K562 (cell line): ENCODE data around the gene C4A. TPM values are rescaled to one million over a fixed set of nuclear protein-coding genes. Genes with fewer than 3 reads are reported as not detected.

Source experiments
- ARID1B ChIP-seq: fragments of 450-650 bp; IDR thresholded peaks from 2 replicates; pipeline ENCODE4 v1.6.1; 2016; ENCODE audit warnings: antibody characterized with exemption, mild to moderate bottlenecking, inconsistent platforms
- CBX3 ChIP-seq, 2 experiments: IDR thresholded peaks; 1 replicate in 1 of 2; 2 replicates in 1 of 2; pipeline ENCODE4 v1.6.1; 2012; ENCODE audit warnings: inconsistent platforms in 2 of 2, low read length in 2 of 2, borderline replicate concordance in 1 of 2, control low read depth in 1 of 2
- FOXP1 ChIP-seq: sonication (generic); formaldehyde crosslinking; IDR thresholded peaks from 2 replicates; pipeline ENCODE4 v1.8.0; 2022; ENCODE audit warnings: mild to moderate bottlenecking, missing genetic modification reagents
- NBN ChIP-seq: fragments of 450-650 bp; IDR thresholded peaks from 2 replicates; pipeline ENCODE4 v1.6.1; 2016; ENCODE audit warnings: low read depth, mild to moderate bottlenecking
- PHB2 ChIP-seq: fragments of 450-650 bp; IDR thresholded peaks from 2 replicates; pipeline ENCODE4 v1.6.1; 2017; ENCODE audit warnings: low read depth
- POLR3A ChIP-seq: IDR thresholded peaks from 2 replicates; pipeline ENCODE4 v1.6.1; 2011; ENCODE audit warnings: borderline replicate concordance, mild to moderate bottlenecking, moderate library complexity; ENCODE audit not compliant: insufficient read length, insufficient read depth; ENCODE audit errors: extremely low read depth
- PTTG1 ChIP-seq: fragments of 450-650 bp; IDR thresholded peaks from 2 replicates; pipeline ENCODE4 v1.6.1; 2016; ENCODE audit warnings: low read depth, mild to moderate bottlenecking, missing genetic modification characterization, missing compliant biosample characterization
- RAD21 ChIP-seq, 2 experiments: fragments of 250-450 bp in 1 of 2; fragments of 450-650 bp in 1 of 2; sonication (Bioruptor Pico) in 1 of 2; formaldehyde crosslinking in 1 of 2; IDR thresholded peaks in 1 of 2; conservative IDR thresholded peaks in 1 of 2; 2 replicates each; pipeline versions ENCODE4 v1.4.0 to v1.8.0; 2020 to 2022; ENCODE audit warnings: mild to moderate bottlenecking in 2 of 2, moderate library complexity in 1 of 2
- SIX5 ChIP-seq, 2 experiments: IDR thresholded peaks; 2 replicates each; pipeline ENCODE4 v1.6.1; 2011; ENCODE audit warnings: low read length in 2 of 2, borderline replicate concordance in 1 of 2, low read depth in 1 of 2, mild to moderate bottlenecking in 1 of 2, moderate library complexity in 1 of 2; ENCODE audit not compliant: insufficient read depth in 1 of 2
- TARDBP ChIP-seq: fragments of 450-650 bp; IDR thresholded peaks from 2 replicates; pipeline ENCODE4 v1.6.1; 2016
- polyA plus RNA-seq, 8 experiments: library from polyadenylated mRNA; depleted of rRNA in 4 of 8; stranded (reverse) in 5 of 8; unstranded in 3 of 8; fragments of >200 nt; fragmentation: Nextera tagmentation in 2 of 8; fragmentation: Illumina TruSeq in 1 of 8; extraction: Ambion mirVana in 2 of 8; extraction: Trizol in 1 of 8; gene quantifications; 2 replicates each; pipeline versions ENCODE4 v1.2.1 to v1.2.3, GENCODE V29; 2011 to 2014; ENCODE audit warnings: inconsistent platforms in 1 of 8, missing spikeins in 1 of 8
- total RNA-seq, 7 experiments: library from RNA; depleted of rRNA in 6 of 7; stranded (reverse); fragments of >200 nt in 6 of 7; fragmentation: Illumina TruSeq in 2 of 7; extraction: Trizol in 2 of 7; gene quantifications; 2 replicates each; pipeline versions ENCODE4 v1.2.1 to v1.2.3, GENCODE V29; 2011 to 2021; ENCODE audit warnings: low replicate concordance in 1 of 7
- TF ChIP-seq, protein P1 (sequence below): IDR thresholded peaks from 2 replicates; pipeline ENCODE4 v1.6.1; 2011; ENCODE audit not compliant: insufficient read length; ENCODE audit errors: extremely low read depth
- TF ChIP-seq, protein P2 (sequence below): fragments of 250-450 bp; sonication (Bioruptor Pico); IDR thresholded peaks from 2 replicates; pipeline ENCODE4 v1.5.0; 2021; ENCODE audit warnings: mild to moderate bottlenecking, moderate library complexity
- TF ChIP-seq, protein P3 (sequence below): fragments of 250-450 bp; sonication (Bioruptor Pico); IDR thresholded peaks from 2 replicates; pipeline ENCODE4 v1.4.0; 2020
- TF ChIP-seq, protein P4 (sequence below): sonication (generic); formaldehyde crosslinking; IDR thresholded peaks from 2 replicates; pipeline ENCODE4 v1.9.0; 2022; ENCODE audit warnings: mild to moderate bottlenecking, missing genetic modification reagents
- TF ChIP-seq, protein P5 (sequence below): fragments of 250-450 bp; sonication (Bioruptor Pico); IDR thresholded peaks from 2 replicates; pipeline ENCODE4 v1.4.0; 2020; ENCODE audit warnings: mild to moderate bottlenecking, moderate library complexity, borderline replicate concordance

The C4A gene
- total and polyA plus RNA-seq, 9 of the 15 experiments (the other 6 are each of a cell fraction or from before 2014, with no cell fraction given): 0.27 to 7.6 (median 5.0) TPM

DNA sequence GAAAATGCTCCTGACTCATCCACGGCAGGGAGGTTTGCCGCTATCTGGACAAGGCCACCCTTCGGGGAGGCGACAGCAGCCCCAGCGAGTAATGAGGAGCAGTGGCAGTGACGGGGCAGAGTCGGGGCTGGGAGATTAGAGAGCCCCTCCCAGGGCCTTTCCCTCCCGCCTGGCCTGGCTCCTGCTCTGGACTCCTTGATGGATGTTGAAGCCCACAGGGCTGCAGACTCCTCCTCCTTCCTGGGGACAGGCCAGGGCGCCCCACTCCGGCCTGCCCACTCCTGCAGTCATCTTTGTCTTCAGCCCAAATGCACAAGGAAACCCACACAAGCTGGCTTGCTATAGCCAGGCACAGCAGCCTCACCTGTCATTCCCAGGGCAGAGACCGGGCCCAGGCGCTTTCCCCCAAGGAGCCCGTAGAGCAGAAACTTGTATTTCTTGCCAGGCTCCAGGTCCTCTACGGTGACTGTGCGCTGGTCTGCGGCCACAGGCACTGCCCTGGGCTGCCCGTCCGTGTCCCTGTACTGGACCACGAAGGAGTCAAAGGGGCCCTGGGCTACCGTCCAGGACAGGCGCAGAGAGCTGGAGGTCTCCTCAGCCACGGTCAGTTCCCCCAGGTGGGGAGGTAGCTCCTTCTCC lies 64.1 kb downstream of the C4A start (continued):
- TF ChIP-seq PHB2: no peak
- TF ChIP-seq, protein P1, sequence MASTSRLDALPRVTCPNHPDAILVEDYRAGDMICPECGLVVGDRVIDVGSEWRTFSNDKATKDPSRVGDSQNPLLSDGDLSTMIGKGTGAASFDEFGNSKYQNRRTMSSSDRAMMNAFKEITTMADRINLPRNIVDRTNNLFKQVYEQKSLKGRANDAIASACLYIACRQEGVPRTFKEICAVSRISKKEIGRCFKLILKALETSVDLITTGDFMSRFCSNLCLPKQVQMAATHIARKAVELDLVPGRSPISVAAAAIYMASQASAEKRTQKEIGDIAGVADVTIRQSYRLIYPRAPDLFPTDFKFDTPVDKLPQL: no peak
- no peak; the same call in 1 of the 2 replicates for TF ChIP-seq ARID1B
- TF ChIP-seq, protein P2, sequence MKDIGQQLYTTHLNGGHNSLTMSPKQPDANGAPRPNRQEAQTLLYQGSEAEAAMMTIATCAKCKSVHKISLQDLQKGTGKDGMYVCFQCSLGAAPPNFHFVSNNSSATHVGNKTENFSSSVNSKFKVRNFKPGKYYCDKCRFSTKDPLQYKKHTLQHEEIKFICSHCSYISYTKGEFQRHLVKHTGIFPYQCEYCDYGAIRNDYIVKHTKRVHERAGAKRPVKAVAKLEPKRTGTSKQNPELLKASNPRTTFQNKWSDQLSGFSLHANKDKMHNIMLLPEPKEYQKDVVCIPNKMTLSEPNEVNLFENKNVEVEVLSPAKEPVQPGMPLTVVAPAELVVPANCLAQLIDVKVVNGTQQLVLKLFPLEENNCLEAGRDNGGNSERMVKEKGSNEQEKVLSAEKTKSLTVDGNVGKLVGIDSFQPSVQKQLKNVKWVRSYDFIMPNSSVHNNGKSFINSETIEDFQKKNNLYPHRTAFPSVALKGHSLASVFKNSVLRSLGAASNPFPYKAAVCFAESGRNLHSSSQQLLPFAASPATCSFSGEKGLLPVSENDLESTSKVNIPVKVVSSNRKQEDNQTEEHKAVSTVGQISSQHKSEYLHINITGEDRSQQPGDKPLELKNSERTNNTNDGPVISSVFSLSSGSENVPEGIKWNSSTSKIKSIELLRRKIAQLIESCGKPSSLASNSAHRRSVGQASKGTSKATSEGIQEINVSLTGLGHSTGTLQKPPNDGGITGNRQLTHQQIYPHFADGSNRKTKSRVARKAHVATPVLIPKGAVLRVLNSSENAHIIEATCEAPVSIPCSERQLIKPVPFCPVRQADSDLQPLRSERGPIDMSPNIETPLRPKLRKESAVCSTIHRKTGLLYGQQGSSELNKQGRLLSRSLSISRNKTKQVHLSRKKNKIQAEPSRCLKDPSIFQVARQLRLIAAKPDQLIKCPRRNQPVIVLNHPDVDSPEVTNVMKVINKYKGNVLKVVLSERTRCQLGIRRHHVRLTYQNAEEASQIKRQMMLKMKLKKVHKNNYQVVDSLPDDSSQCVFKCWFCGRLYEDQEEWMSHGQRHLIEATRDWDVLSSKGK (CRISPR knock-in tag): no peak
- TF ChIP-seq, protein P3, sequence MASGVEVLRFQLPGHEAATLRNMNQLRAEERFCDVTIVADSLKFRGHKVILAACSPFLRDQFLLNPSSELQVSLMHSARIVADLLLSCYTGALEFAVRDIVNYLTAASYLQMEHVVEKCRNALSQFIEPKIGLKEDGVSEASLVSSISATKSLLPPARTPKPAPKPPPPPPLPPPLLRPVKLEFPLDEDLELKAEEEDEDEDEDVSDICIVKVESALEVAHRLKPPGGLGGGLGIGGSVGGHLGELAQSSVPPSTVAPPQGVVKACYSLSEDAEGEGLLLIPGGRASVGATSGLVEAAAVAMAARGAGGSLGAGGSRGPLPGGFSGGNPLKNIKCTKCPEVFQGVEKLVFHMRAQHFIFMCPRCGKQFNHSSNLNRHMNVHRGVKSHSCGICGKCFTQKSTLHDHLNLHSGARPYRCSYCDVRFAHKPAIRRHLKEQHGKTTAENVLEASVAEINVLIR (CRISPR knock-in tag): no peak
- TF ChIP-seq, protein P4, sequence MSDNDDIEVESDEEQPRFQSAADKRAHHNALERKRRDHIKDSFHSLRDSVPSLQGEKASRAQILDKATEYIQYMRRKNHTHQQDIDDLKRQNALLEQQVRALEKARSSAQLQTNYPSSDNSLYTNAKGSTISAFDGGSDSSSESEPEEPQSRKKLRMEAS: peak; percentile 45
- peak in 1 of 2 experiments; percentile 13; a peak in 1 of 4 replicates for TF ChIP-seq RAD21 (CRISPR knock-in tag; conservative IDR thresholded peaks at IDR 0.05 in 1 of 2, IDR thresholded peaks at IDR 0.05 in 1 of 2)
- no peak for TF ChIP-seq PTTG1 (tag)
- no peak for TF ChIP-seq POLR3A
- TF ChIP-seq FOXP1 (CRISPR knock-in tag): peak; percentile 42; the same call in 1 of the 2 replicates
- no peak for TF ChIP-seq TARDBP
- no peak for TF ChIP-seq CBX3 (IDR thresholded peaks at IDR 0.05; ENCODE audit: borderline replicate concordance in 1 of 2, low read length in 2 of 2)
- TF ChIP-seq SIX5 (IDR thresholded peaks at IDR 0.05; ENCODE audit: borderline replicate concordance in 1 of 2, insufficient read depth in 1 of 2, low read depth in 1 of 2, low read length in 2 of 2): no peak
- peak; percentile 46; the same call in 1 of the 2 replicates for TF ChIP-seq NBN
- TF ChIP-seq, protein P5, sequence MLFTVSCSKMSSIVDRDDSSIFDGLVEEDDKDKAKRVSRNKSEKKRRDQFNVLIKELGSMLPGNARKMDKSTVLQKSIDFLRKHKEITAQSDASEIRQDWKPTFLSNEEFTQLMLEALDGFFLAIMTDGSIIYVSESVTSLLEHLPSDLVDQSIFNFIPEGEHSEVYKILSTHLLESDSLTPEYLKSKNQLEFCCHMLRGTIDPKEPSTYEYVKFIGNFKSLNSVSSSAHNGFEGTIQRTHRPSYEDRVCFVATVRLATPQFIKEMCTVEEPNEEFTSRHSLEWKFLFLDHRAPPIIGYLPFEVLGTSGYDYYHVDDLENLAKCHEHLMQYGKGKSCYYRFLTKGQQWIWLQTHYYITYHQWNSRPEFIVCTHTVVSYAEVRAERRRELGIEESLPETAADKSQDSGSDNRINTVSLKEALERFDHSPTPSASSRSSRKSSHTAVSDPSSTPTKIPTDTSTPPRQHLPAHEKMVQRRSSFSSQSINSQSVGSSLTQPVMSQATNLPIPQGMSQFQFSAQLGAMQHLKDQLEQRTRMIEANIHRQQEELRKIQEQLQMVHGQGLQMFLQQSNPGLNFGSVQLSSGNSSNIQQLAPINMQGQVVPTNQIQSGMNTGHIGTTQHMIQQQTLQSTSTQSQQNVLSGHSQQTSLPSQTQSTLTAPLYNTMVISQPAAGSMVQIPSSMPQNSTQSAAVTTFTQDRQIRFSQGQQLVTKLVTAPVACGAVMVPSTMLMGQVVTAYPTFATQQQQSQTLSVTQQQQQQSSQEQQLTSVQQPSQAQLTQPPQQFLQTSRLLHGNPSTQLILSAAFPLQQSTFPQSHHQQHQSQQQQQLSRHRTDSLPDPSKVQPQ (CRISPR knock-in tag): peak; percentile 51; the same call in 1 of the 2 replicates
